GM12878 (cell line): ENCODE measurements around the gene TRAPPC3. TPM values are rescaled to one million over a fixed set of nuclear protein-coding genes. Genes with fewer than 3 reads are reported as not detected.

Experiments
- ATAC-seq: fragments of 200-7000 bp; cut with Tn5 transposase; 3 replicates; pipeline ENCODE4 v1.9.1; 2020; ENCODE audit warnings: mild to moderate bottlenecking, moderate library complexity
- BruUV-seq: library from RNA; stranded (reverse); fragments of 400-500 nt; replicated peaks from 2 replicates; lab custom pipeline; 2021; lab: Mats Ljungman, UMichigan
- CTCF ChIA-PET: fragments of 300-600 bp; sonication (Branson Sonifier 250); formaldehyde crosslinking; extraction: SDS; loops from one replicate; lab custom pipeline; 2021; ENCODE audit warnings: inconsistent platforms; lab: Yijun Ruan, JAX
- POLR2A ChIA-PET: fragments of 350-600 bp; formaldehyde crosslinking; extraction: SDS; loops from one replicate; lab custom pipeline; 2021; ENCODE audit warnings: inconsistent platforms; lab: Charles Lee
- RAD21 ChIA-PET: fragments of 300-600 bp; sonication (Branson Sonifier 250); formaldehyde crosslinking; loops from one replicate; lab custom pipeline; 2023; ENCODE audit warnings: antibody characterized with exemption; ENCODE audit not compliant: unreplicated experiment; lab: Charles Lee
- SMC1A ChIA-PET: fragments of 300-600 bp; sonication (Branson Sonifier 250); formaldehyde crosslinking; loops from one replicate; lab custom pipeline; 2023; ENCODE audit not compliant: unreplicated experiment, uncharacterized antibody; lab: Charles Lee
- DNase-seq: peaks from one replicate; pipeline ENCODE4 v3.0.0-alpha.2; 2011; ENCODE audit warnings: low read depth, low spot score
- FAIRE-seq: peaks from 3 replicates; lab custom pipeline; 2011; peaks lifted over from hg19 to GRCh38; lab: Jason Lieb, UNC
- H2AFZ ChIP-seq: 2 replicates; pipeline ENCODE4 v1.6.0; 2011; ENCODE audit warnings: low read depth, low read length, control low read depth; ENCODE audit not compliant: control insufficient read depth
- H3K27ac ChIP-seq: 2 replicates; pipeline ENCODE4 v1.5.1; 2011; ENCODE audit warnings: control low read depth; ENCODE audit not compliant: control insufficient read depth, insufficient read depth
- H3K27me3 ChIP-seq, 2 experiments: replicated peaks in 1 of 2; 2 replicates each; pipeline versions ENCODE4 v1.6.0 to v1.6.1; 2011; ENCODE audit warnings: low read length in 1 of 2; ENCODE audit not compliant: control insufficient read depth in 2 of 2, insufficient read depth in 2 of 2
- H3K36me3 ChIP-seq, 2 experiments: 2 replicates each; pipeline ENCODE4 v1.5.1; 2011; ENCODE audit warnings: low read length in 1 of 2; ENCODE audit not compliant: control insufficient read depth in 2 of 2, insufficient read depth in 2 of 2
- H3K4me1 ChIP-seq: 2 replicates; pipeline ENCODE4 v1.6.1; 2011; ENCODE audit warnings: mild to moderate bottlenecking, low read length, moderate library complexity, mixed read lengths; ENCODE audit not compliant: control insufficient read depth, insufficient read depth
- H3K4me2 ChIP-seq: 2 replicates; pipeline ENCODE4 v1.6.0; 2011; ENCODE audit warnings: control low read depth; ENCODE audit not compliant: control insufficient read depth, insufficient read depth
- H3K4me3 ChIP-seq: fragments of 200-600 bp; sonication (generic); 2 replicates; pipeline ENCODE4 v1.5.1; 2016
- H3K79me2 ChIP-seq: 2 replicates; pipeline ENCODE4 v1.6.0; 2011; ENCODE audit warnings: low read length; ENCODE audit not compliant: control insufficient read depth, insufficient read depth
- H3K9ac ChIP-seq: 2 replicates; pipeline ENCODE4 v1.8.0; 2011; ENCODE audit warnings: low read length, control low read depth, mixed read lengths; ENCODE audit not compliant: control insufficient read depth, insufficient read depth
- H3K9me3 ChIP-seq: replicated peaks from 3 replicates; pipeline ENCODE4 v1.5.1; 2011; ENCODE audit warnings: mild to moderate bottlenecking, low read length; ENCODE audit not compliant: control insufficient read depth, insufficient read depth
- H4K20me1 ChIP-seq: 2 replicates; pipeline ENCODE4 v1.6.0; 2011; ENCODE audit not compliant: control insufficient read depth, insufficient read depth
- EED ChIP-seq: sonication (generic); IDR thresholded peaks from 2 replicates; pipeline ENCODE4 v1.6.1; 2016; ENCODE audit warnings: antibody characterized with exemption, low read depth
- IKZF1 ChIP-seq: fragments of 450-650 bp; conservative IDR thresholded peaks from 2 replicates; pipeline ENCODE4 v1.6.1; 2017; ENCODE audit warnings: antibody characterized with exemption, mild to moderate bottlenecking
- KAT2A ChIP-seq: conservative IDR thresholded peaks from 2 replicates; pipeline ENCODE4 v1.6.1; 2011; ENCODE audit warnings: low read depth, low read length; ENCODE audit not compliant: control insufficient read depth
- MEF2A ChIP-seq: IDR thresholded peaks from 2 replicates; pipeline ENCODE4 v1.6.1; 2011; ENCODE audit warnings: low read depth, mild to moderate bottlenecking, low read length, moderate library complexity; ENCODE audit not compliant: insufficient read depth
- NRF1 ChIP-seq: conservative IDR thresholded peaks from 2 replicates; pipeline ENCODE4 v1.6.1; 2011; ENCODE audit warnings: mild to moderate bottlenecking, low read depth, low read length, improper control_type of control experiment
- POLR2A ChIP-seq: IDR thresholded peaks from 2 replicates; pipeline ENCODE4 v1.6.1; 2011; ENCODE audit warnings: low read depth, mild to moderate bottlenecking, low read length
- POU2F2 ChIP-seq: IDR thresholded peaks from 3 replicates; pipeline ENCODE4 v1.6.1; 2011; ENCODE audit warnings: low read depth, mild to moderate bottlenecking, low read length, borderline replicate concordance
- RELA ChIP-seq: fragments of 450-650 bp; IDR thresholded peaks from 2 replicates; pipeline ENCODE4 v1.8.0; 2014; ENCODE audit warnings: borderline replicate concordance; ENCODE audit not compliant: partially characterized antibody
- SP1 ChIP-seq: IDR thresholded peaks from one replicate; pipeline ENCODE4 v1.6.1; 2011; ENCODE audit warnings: low read depth, low read length
- SREBF2 ChIP-seq: IDR thresholded peaks from 2 replicates; pipeline ENCODE4 v1.6.1; 2012; ENCODE audit warnings: mild to moderate bottlenecking, low read length
- STAT3 ChIP-seq: IDR thresholded peaks from 2 replicates; pipeline ENCODE4 v1.6.1; 2011; ENCODE audit warnings: low read depth, low read length, improper control_type of control experiment
- YBX1 ChIP-seq: fragments of 450-650 bp; IDR thresholded peaks from 2 replicates; pipeline ENCODE4 v1.6.1; 2016; ENCODE audit warnings: antibody characterized with exemption
- whole genome bisulfite sequencing: methylation state at CpG from one replicate; pipeline ENCODE4 v1.1.6; 2016; ENCODE audit warnings: low lambda C conversion rate; ENCODE audit not compliant: insufficient replicate concordance, insufficient coverage; ENCODE audit errors: missing lambda C conversion rate; 5-methylcytosine and 5-hydroxymethylcytosine counted together
- in situ Hi-C: fragments of 300-500 bp; cut with MboI; formaldehyde crosslinking; loops from 9 replicates; pipeline ENCODE4 v1.14.3; 2018; ENCODE audit warnings: mixed read lengths
- intact Hi-C: fragments of 100-400 bp; cut with micrococcal nuclease; formaldehyde crosslinking; loops from one replicate; pipeline ENCODE4 v1.14.2; 2022; ENCODE audit not compliant: unreplicated experiment
- polyA plus RNA-seq, 11 experiments: library from polyadenylated mRNA; depleted of rRNA in 4 of 11; unstranded in 6 of 11; stranded (reverse) in 5 of 11; fragments of >200 nt; fragmentation: Nextera tagmentation in 4 of 11; fragmentation: Illumina TruSeq in 1 of 11; extraction: Ambion mirVana in 4 of 11; extraction: Trizol in 1 of 11; gene quantifications; 1 replicate in 1 of 11; 2 replicates in 10 of 11; pipeline versions ENCODE4 v1.2.1 to v1.2.3, GENCODE V29; 2011 to 2016; ENCODE audit warnings: inconsistent platforms in 2 of 11, missing spikeins in 2 of 11, low read depth in 1 of 11
- total RNA-seq, 4 experiments: library from RNA; depleted of rRNA in 3 of 4; stranded (reverse); fragments of >200 nt in 3 of 4; fragmentation: Illumina TruSeq in 1 of 4; extraction: Trizol in 1 of 4; gene quantifications; 2 replicates each; pipeline versions ENCODE4 v1.2.1 to v1.2.3, GENCODE V29; 2013 to 2021

Gene TRAPPC3
- total and polyA plus RNA-seq, 10 of the 15 experiments (the other 5 are each of a cell fraction or from before 2014, with no cell fraction given), result 14.7 to 122 (median 70.5) TPM

DNA sequence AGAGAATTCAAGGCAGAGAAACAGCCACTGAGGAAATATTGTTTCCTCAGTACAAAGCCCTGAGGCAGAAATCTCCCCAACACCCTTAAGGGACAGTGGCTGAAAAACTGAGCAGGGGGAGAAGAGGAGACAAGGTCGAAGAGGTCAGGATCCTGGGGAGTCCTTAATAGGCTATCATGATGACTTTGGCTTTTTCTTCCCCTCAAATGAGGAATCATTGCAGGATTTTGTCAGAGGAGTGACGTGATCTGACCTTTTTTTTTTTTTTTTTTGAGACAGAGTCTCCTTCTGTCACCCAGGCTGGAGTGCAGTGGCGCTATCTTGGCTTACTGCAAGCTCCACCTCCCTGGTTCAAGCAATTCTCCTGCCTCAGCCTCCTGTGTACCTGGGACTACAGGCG is 16.9 kb upstream of the TRAPPC3 start:
- intact Hi-C loops (no loop called here), in situ Hi-C loops (no loop called here)
- CTCF ChIA-PET, result interaction anchor here (1.0 kb wide), 1 partner anchor 120 kb away, joined by 3 read pairs; no protein-coding TSS in a partner anchor
- Histone ChIP-seq H3K27ac (no peak overlapping the region), H3K9ac (no peak overlapping the region), H4K20me1 (no peaks in the 10 kb centered on the region), H2AFZ (no peak overlapping the region), H3K4me3 (no peak overlapping the region), H3K4me2 (no peak overlapping the region), H3K4me1 (peaks cover 24% of the 10 kb centered on the region), H3K27me3 (no peaks in the 10 kb centered on the region), H3K36me3 (peaks cover 0 to 5% of the 10 kb centered on the region in 2 experiments; a peak in 3 of 4 replicates), H3K9me3 (no peaks in the 10 kb centered on the region), H3K79me2 (peaks cover 60% of the 10 kb centered on the region)
- ATAC-seq (no peak), DNase-seq (no peak), FAIRE-seq (no peak)
- SMC1A ChIA-PET, result interaction anchor here (7.3 to 7.5 kb wide), 2 partner anchors 15 to 22 kb away, joined by 67 to 135 read pairs; partner anchors contain the start of gene TRAPPC3
- WGBS, result 100% methylated on average over 3 of the region's 4 CpGs
- RAD21 ChIA-PET, result interaction anchor here (0.8 kb wide), 1 partner anchor 22 kb away, joined by 4 read pairs; no protein-coding TSS in a partner anchor
- POLR2A ChIA-PET, result interaction anchor here (1.4 kb wide), 1 partner anchor 58 kb away, joined by 4 read pairs; the partner anchor contains the start of gene THRAP3
- no peak for TF ChIP-seq POU2F2
- TF ChIP-seq IKZF1, result no peak
- no peak for TF ChIP-seq SREBF2
- TF ChIP-seq EED, result no peak
- no peak for TF ChIP-seq MEF2A
- no peak for TF ChIP-seq NRF1
- TF ChIP-seq RELA, result no peak
- TF ChIP-seq SP1, result no peak
- no peak for TF ChIP-seq STAT3
- TF ChIP-seq POLR2A, result no peak
- no peak for TF ChIP-seq KAT2A
- no peak for TF ChIP-seq YBX1
- no TSS peak for BruUV-seq
